IMR-90 (cell line): ENCODE data around the gene SNX25.

Experiments used
- BHLHE40 ChIP-seq: fragments of 150-350 bp; IDR thresholded peaks from 2 replicates; pipeline ENCODE4 v1.6.1; 2016; ENCODE audit warnings: mild to moderate bottlenecking, low read depth, low read length
- CEBPB ChIP-seq: IDR thresholded peaks from 2 replicates; pipeline ENCODE4 v1.6.1; 2012; ENCODE audit warnings: low read depth, low read length, improper control_type of control experiment
- CTCF ChIP-seq: conservative IDR thresholded peaks from 2 replicates; pipeline ENCODE4 v1.5.1; 2012; ENCODE audit warnings: mild to moderate bottlenecking, low read depth, low read length, improper control_type of control experiment
- FOS ChIP-seq: fragments of 150-350 bp; IDR thresholded peaks from 2 replicates; pipeline ENCODE4 v1.6.1; 2016; ENCODE audit warnings: low read depth, low read length
- MAFK ChIP-seq: IDR thresholded peaks from 2 replicates; pipeline ENCODE4 v1.6.1; 2012; ENCODE audit warnings: low read depth, low read length, improper control_type of control experiment
- MAZ ChIP-seq: IDR thresholded peaks from 2 replicates; pipeline ENCODE4 v1.6.1; 2012; ENCODE audit warnings: low read depth, mild to moderate bottlenecking, low read length, improper control_type of control experiment, moderate library complexity, borderline replicate concordance
- MXI1 ChIP-seq: IDR thresholded peaks from 2 replicates; pipeline ENCODE4 v1.6.1; 2012; ENCODE audit warnings: low read depth, mild to moderate bottlenecking, low read length, moderate library complexity, borderline replicate concordance
- NFE2L2 ChIP-seq: fragments of 150-350 bp; IDR thresholded peaks from 2 replicates; pipeline ENCODE4 v1.6.1; 2016; ENCODE audit warnings: low read depth, mild to moderate bottlenecking, low read length
- POLR2A ChIP-seq: IDR thresholded peaks from 2 replicates; pipeline ENCODE4 v1.6.1; 2012; ENCODE audit warnings: mild to moderate bottlenecking, low read depth, low read length
- RCOR1 ChIP-seq: IDR thresholded peaks from 2 replicates; pipeline ENCODE4 v1.6.1; 2012; ENCODE audit warnings: mild to moderate bottlenecking, low read length, improper control_type of control experiment; ENCODE audit not compliant: insufficient replicate concordance
- RFX5 ChIP-seq: IDR thresholded peaks from 2 replicates; pipeline ENCODE4 v1.8.0; 2012; ENCODE audit warnings: low read depth, mild to moderate bottlenecking, low read length, moderate library complexity
- TF ChIP-seq, protein P1 (sequence below): fragments of 150-350 bp; IDR thresholded peaks from 2 replicates; pipeline ENCODE4 v1.6.1; 2017; ENCODE audit warnings: mild to moderate bottlenecking, antibody characterized with exemption, low read length, low read depth
- TF ChIP-seq, protein P2 (sequence below): fragments of 150-350 bp; IDR thresholded peaks from 2 replicates; pipeline ENCODE4 v1.6.1; 2016; ENCODE audit warnings: low read depth, mild to moderate bottlenecking, low read length, moderate library complexity, borderline replicate concordance

DNA sequence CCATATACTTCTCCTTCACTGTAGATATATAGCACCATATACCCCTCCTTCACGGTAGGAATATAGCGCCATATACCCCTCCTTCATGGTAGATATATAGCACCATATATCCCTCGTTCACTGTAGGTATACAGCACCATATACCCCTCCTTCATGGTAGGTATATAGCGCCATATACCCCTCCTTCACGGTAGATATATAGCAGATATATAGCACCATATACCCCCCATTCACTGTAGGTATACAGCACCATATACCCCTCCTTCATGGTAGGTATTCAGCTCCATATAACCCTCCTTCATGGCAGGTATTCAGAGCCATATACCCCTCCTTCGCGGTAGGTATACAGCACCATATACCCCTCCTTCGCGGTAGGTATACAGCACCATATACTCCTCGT is 12.5 kb downstream of the SNX25 start:
- TF ChIP-seq CTCF, result no peak
- no peak for TF ChIP-seq MAZ
- TF ChIP-seq RCOR1, result no peak
- TF ChIP-seq, protein P1, sequence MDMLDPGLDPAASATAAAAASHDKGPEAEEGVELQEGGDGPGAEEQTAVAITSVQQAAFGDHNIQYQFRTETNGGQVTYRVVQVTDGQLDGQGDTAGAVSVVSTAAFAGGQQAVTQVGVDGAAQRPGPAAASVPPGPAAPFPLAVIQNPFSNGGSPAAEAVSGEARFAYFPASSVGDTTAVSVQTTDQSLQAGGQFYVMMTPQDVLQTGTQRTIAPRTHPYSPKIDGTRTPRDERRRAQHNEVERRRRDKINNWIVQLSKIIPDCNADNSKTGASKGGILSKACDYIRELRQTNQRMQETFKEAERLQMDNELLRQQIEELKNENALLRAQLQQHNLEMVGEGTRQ, result no peak
- TF ChIP-seq, protein P2, sequence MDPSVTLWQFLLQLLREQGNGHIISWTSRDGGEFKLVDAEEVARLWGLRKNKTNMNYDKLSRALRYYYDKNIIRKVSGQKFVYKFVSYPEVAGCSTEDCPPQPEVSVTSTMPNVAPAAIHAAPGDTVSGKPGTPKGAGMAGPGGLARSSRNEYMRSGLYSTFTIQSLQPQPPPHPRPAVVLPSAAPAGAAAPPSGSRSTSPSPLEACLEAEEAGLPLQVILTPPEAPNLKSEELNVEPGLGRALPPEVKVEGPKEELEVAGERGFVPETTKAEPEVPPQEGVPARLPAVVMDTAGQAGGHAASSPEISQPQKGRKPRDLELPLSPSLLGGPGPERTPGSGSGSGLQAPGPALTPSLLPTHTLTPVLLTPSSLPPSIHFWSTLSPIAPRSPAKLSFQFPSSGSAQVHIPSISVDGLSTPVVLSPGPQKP, result no peak
- TF ChIP-seq MXI1, result no peak
- TF ChIP-seq MAFK, result no peak
- no peak for TF ChIP-seq CEBPB
- no peak for TF ChIP-seq POLR2A
- TF ChIP-seq BHLHE40, result no peak
- no peak for TF ChIP-seq FOS
- no peak for TF ChIP-seq RFX5
- no peak for TF ChIP-seq NFE2L2
